SW 1271 (cell line): Measurements from ENCODE around the gene PEX11B.

ENCODE experiments used
- DNase-seq, 2 experiments: peaks; one replicate each; lab custom pipeline; 2025; lab: John Stamatoyannopoulos, UW

PEX11B gene

GRCh38 chr1:145906954-145907753, 11.4 kb downstream of the PEX11B start:
- DNase-seq = no peak

GRCh38 chr1:145901312-145902021, 17.1 kb downstream of the PEX11B start:
- no peak for DNase-seq

- DNase-seq = no peak
Measured at GRCh38 chr1:145898756-145899155, 19.8 kb downstream of the PEX11B start.

GRCh38 chr1:145897969-145898368, 20.5 kb downstream of the PEX11B start:
- no peak for DNase-seq

GRCh38 chr1:145895471-145895870, 23.0 kb downstream of the PEX11B start:
- no peak for DNase-seq

GRCh38 chr1:145893306-145894055, 25.0 kb downstream of the PEX11B start:
- DNase-seq = no peak

- DNase-seq = no peak
Measured at GRCh38 chr1:145892486-145893087, 25.9 kb downstream of the PEX11B start.

- DNase-seq = peak; percentile 96 to 99
Measured at GRCh38 chr1:145891587-145892485, 26.7 kb downstream of the PEX11B start.

- no peak for DNase-seq
Measured at GRCh38 chr1:145891143-145891542, 27.4 kb downstream of the PEX11B start.

- no peak for DNase-seq
Measured at GRCh38 chr1:145889722-145890121, 28.8 kb downstream of the PEX11B start.

- no peak for DNase-seq
Measured at GRCh38 chr1:145887631-145888030, 30.9 kb downstream of the PEX11B start.

GRCh38 chr1:145886816-145887215, 31.7 kb downstream of the PEX11B start:
- no peak for DNase-seq

- no peak for DNase-seq
Measured at GRCh38 chr1:145886390-145886789, 32.1 kb downstream of the PEX11B start.

GRCh38 chr1:145885738-145886287, 32.7 kb downstream of the PEX11B start, which contains the start of gene ANKRD35:
TSS of gene ANKRD35 (minus strand) at chr1:145885866. CDS start at chr1:145885758, 108 bp downstream.
- peak in 1 of 2 experiments; percentile 35 for DNase-seq

- no peak for DNase-seq
Measured at GRCh38 chr1:145884675-145885074, 33.8 kb downstream of the PEX11B start.

- no peak for DNase-seq
Measured at GRCh38 chr1:145879775-145880174, 38.7 kb downstream of the PEX11B start.

- no peak for DNase-seq
Measured at GRCh38 chr1:145878724-145879123, 39.8 kb downstream of the PEX11B start.

GRCh38 chr1:145877923-145878486, 40.5 kb downstream of the PEX11B start:
- no peak for DNase-seq

GRCh38 chr1:145874646-145875045, 43.9 kb downstream of the PEX11B start:
- no peak for DNase-seq
